H1 (cell line): ENCODE results near the gene PCCA. TPM values are rescaled to one million over a fixed set of nuclear protein-coding genes. Genes with fewer than 3 reads are reported as not detected.

Source experiments
- CTCF ChIA-PET: fragments of 300-600 bp; sonication (Branson Sonifier 250); formaldehyde crosslinking; loops from one replicate; lab custom pipeline; 2021; ENCODE audit not compliant: partially characterized antibody; lab: Charles Lee
- POLR2A ChIA-PET: fragments of 300-600 bp; sonication (Branson Sonifier 250); formaldehyde crosslinking; loops from one replicate; lab custom pipeline; 2021; ENCODE audit warnings: inconsistent platforms; ENCODE audit not compliant: partially characterized antibody; lab: Charles Lee
- DNase-seq, 2 experiments: peaks; one replicate each; pipeline versions ENCODE4 v3.0.0 to v3.0.0-alpha.2; 2010 to 2022; ENCODE audit warnings: low spot score in 2 of 2, low read depth in 1 of 2, mixed read lengths in 1 of 2
- FAIRE-seq: peaks from 2 replicates; lab custom pipeline; 2011; peaks lifted over from hg19 to GRCh38; lab: Jason Lieb, UNC
- H2AFZ ChIP-seq: 2 replicates; pipeline ENCODE4 v1.8.1; 2012; ENCODE audit warnings: low read length, inconsistent platforms
- H2AK5ac ChIP-seq: 2 replicates; pipeline ENCODE4 v1.6.1; 2013; ENCODE audit warnings: low read depth, low read length
- H2BK120ac ChIP-seq: replicated peaks from 2 replicates; pipeline ENCODE3; 2013; ENCODE audit warnings: low read depth, low read length, inconsistent platforms
- H2BK12ac ChIP-seq: 2 replicates; pipeline ENCODE4 v1.6.1; 2013; ENCODE audit warnings: low read depth, low read length
- H2BK15ac ChIP-seq: 2 replicates; pipeline ENCODE4 v1.6.1; 2013; ENCODE audit warnings: low read length
- H2BK20ac ChIP-seq: 2 replicates; pipeline ENCODE4 v1.6.1; 2013; ENCODE audit warnings: low read length
- H2BK5ac ChIP-seq: 2 replicates; pipeline ENCODE4 v1.6.1; 2013; ENCODE audit warnings: low read depth, low read length
- H3K14ac ChIP-seq: 2 replicates; pipeline ENCODE4 v1.6.1; 2013; ENCODE audit warnings: inconsistent platforms; ENCODE audit not compliant: insufficient read length
- H3K18ac ChIP-seq: 2 replicates; pipeline ENCODE4 v1.6.1; 2013; ENCODE audit warnings: low read length; ENCODE audit errors: extremely low read depth
- H3K23ac ChIP-seq: 2 replicates; pipeline ENCODE4 v1.6.1; 2013; ENCODE audit warnings: inconsistent platforms; ENCODE audit not compliant: insufficient read length
- H3K23me2 ChIP-seq: 2 replicates; pipeline ENCODE4 v1.6.1; 2013; ENCODE audit warnings: low read depth, low read length
- H3K27ac ChIP-seq: 2 replicates; pipeline ENCODE4 v1.6.1; 2011; ENCODE audit warnings: low read depth, low read length, inconsistent platforms
- H3K27me3 ChIP-seq, 4 experiments: replicated peaks in 1 of 4; 1 replicate in 1 of 4; 2 replicates in 3 of 4; pipeline versions ENCODE4 v1.6.1 to v1.8.1; 2011 to 2013; ENCODE audit warnings: low read length in 3 of 4, mild to moderate bottlenecking in 3 of 4, inconsistent platforms in 2 of 4, mixed read lengths in 2 of 4, moderate library complexity in 1 of 4; ENCODE audit not compliant: control insufficient read depth in 3 of 4, insufficient read depth in 3 of 4; ENCODE audit errors: extremely low read depth in 1 of 4
- H3K36me3 ChIP-seq, 4 experiments: 2 replicates each; pipeline versions ENCODE4 v1.6.1 to v1.8.1; 2011 to 2013; ENCODE audit warnings: mild to moderate bottlenecking in 4 of 4, low read length in 3 of 4, moderate library complexity in 2 of 4, control low read depth in 1 of 4, inconsistent platforms in 1 of 4; ENCODE audit not compliant: insufficient read depth in 4 of 4, control insufficient read depth in 2 of 4
- H3K4ac ChIP-seq: replicated peaks from 2 replicates; pipeline ENCODE3; 2013; ENCODE audit warnings: low read length, low read depth, mixed read lengths, inconsistent platforms; ENCODE audit not compliant: insufficient read length
- H3K4me1 ChIP-seq, 4 experiments: replicated peaks in 1 of 4; 1 replicate in 1 of 4; 2 replicates in 3 of 4; pipeline versions ENCODE4 v1.6.1 to v1.8.1; 2011 to 2013; ENCODE audit warnings: low read length in 3 of 4, inconsistent platforms in 2 of 4, mixed read lengths in 1 of 4; ENCODE audit not compliant: insufficient read depth in 4 of 4, control insufficient read depth in 3 of 4
- H3K4me2 ChIP-seq, 2 experiments: 2 replicates each; pipeline versions ENCODE4 v1.6.1 to v1.8.1; 2011 to 2013; ENCODE audit warnings: low read depth in 2 of 2, low read length in 2 of 2, control low read depth in 1 of 2, inconsistent platforms in 1 of 2, mild to moderate bottlenecking in 1 of 2; ENCODE audit not compliant: insufficient read depth in 1 of 2
- H3K4me3 ChIP-seq, 4 experiments: fragments of 200-600, 300-600 bp in 1 of 4; sonication (generic), shearing (Covaris generic), sonication (Bioruptor Twin) in 1 of 4; 2 replicates each; pipeline versions ENCODE4 v1.5.1 to v1.8.1; 2011 to 2016; ENCODE audit warnings: low read length in 4 of 4, low read depth in 3 of 4, control low read depth in 2 of 4, inconsistent platforms in 2 of 4, mild to moderate bottlenecking in 2 of 4, mixed read lengths in 1 of 4, moderate library complexity in 1 of 4; ENCODE audit not compliant: insufficient read depth in 2 of 4; ENCODE audit errors: extremely low read depth in 1 of 4
- H3K56ac ChIP-seq: replicated peaks from 2 replicates; pipeline ENCODE3; 2013; ENCODE audit warnings: low read depth, mild to moderate bottlenecking, mixed read lengths, low read length, inconsistent platforms; ENCODE audit not compliant: insufficient read length
- H3K79me1 ChIP-seq: 2 replicates; pipeline ENCODE4 v1.6.1; 2013; ENCODE audit warnings: low read depth, low read length, control low read depth
- H3K79me2 ChIP-seq, 2 experiments: 2 replicates each; pipeline versions ENCODE4 v1.6.1 to v1.8.1; 2012 to 2013; ENCODE audit warnings: low read length in 2 of 2, mild to moderate bottlenecking in 2 of 2, inconsistent platforms in 1 of 2; ENCODE audit not compliant: insufficient read depth in 2 of 2, control insufficient read depth in 1 of 2
- H3K9ac ChIP-seq, 4 experiments: replicated peaks in 1 of 4; 1 replicate in 1 of 4; 2 replicates in 3 of 4; pipeline versions ENCODE4 v1.6.1 to v1.8.1; 2011 to 2013; ENCODE audit warnings: low read depth in 3 of 4, low read length in 3 of 4, control low read depth in 2 of 4, mild to moderate bottlenecking in 2 of 4, moderate library complexity in 2 of 4, inconsistent platforms in 1 of 4; ENCODE audit errors: extremely low read depth in 1 of 4
- H3K9me3 ChIP-seq, 2 experiments: 2 replicates each; pipeline versions ENCODE4 v1.6.1 to v1.8.1; 2012 to 2013; ENCODE audit warnings: mild to moderate bottlenecking in 2 of 2, moderate library complexity in 2 of 2, control low read depth in 1 of 2, inconsistent platforms in 1 of 2, low read depth in 1 of 2, low read length in 1 of 2, mixed read lengths in 1 of 2; ENCODE audit not compliant: insufficient read depth in 2 of 2
- H4K20me1 ChIP-seq, 2 experiments: replicated peaks in 1 of 2; 2 replicates each; pipeline versions ENCODE3 to v1.8.1; 2011 to 2013; ENCODE audit warnings: inconsistent platforms in 2 of 2, low read length in 2 of 2, mild to moderate bottlenecking in 1 of 2; ENCODE audit not compliant: insufficient read depth in 2 of 2, control insufficient read depth in 1 of 2
- H4K5ac ChIP-seq: 2 replicates; pipeline ENCODE4 v1.6.1; 2013; ENCODE audit warnings: low read length, low read depth, mixed read lengths, inconsistent platforms; ENCODE audit not compliant: insufficient read length
- H4K8ac ChIP-seq: 2 replicates; pipeline ENCODE4 v1.8.0; 2013; ENCODE audit warnings: mild to moderate bottlenecking, moderate library complexity, low read length, inconsistent platforms; ENCODE audit not compliant: insufficient read depth; ENCODE audit errors: extremely low read depth
- H4K91ac ChIP-seq: replicated peaks from 2 replicates; pipeline ENCODE3; 2013; ENCODE audit warnings: low read length, mixed read lengths, inconsistent platforms; ENCODE audit not compliant: insufficient read length
- CBX5 ChIP-seq: fragments of 300-800, 300-1000 bp; sonication (generic); IDR thresholded peaks from 2 replicates; pipeline ENCODE4 v1.7.1; 2016; ENCODE audit warnings: antibody characterized with exemption, low read length, low read depth
- E2F6 ChIP-seq: IDR thresholded peaks from 2 replicates; pipeline ENCODE4 v1.6.1; 2012; ENCODE audit warnings: inconsistent platforms
- GABPA ChIP-seq: IDR thresholded peaks from 2 replicates; pipeline ENCODE4 v1.6.1; 2011; ENCODE audit warnings: mild to moderate bottlenecking, low read length, moderate library complexity, borderline replicate concordance; ENCODE audit not compliant: insufficient read depth
- KDM4A ChIP-seq: IDR thresholded peaks from one replicate; pipeline ENCODE4 v1.7.1; 2012; ENCODE audit warnings: low read depth, mild to moderate bottlenecking, moderate library complexity, low read length, inconsistent platforms; ENCODE audit not compliant: severe bottlenecking
- TAF1 ChIP-seq: IDR thresholded peaks from 2 replicates; pipeline ENCODE4 v1.6.1; 2011; ENCODE audit warnings: mild to moderate bottlenecking, low read depth, low read length
- whole genome bisulfite sequencing, 2 experiments: shearing (Covaris generic) in 1 of 2; methylation state at CpG; one replicate each; pipeline versions ENCODE4 v1.1.6 to v1.1.7; 2013 to 2015; ENCODE audit warnings: low lambda C conversion rate in 2 of 2, mixed read lengths in 2 of 2, inconsistent platforms in 1 of 2, low coverage in 1 of 2, missing lambda C conversion rate in 1 of 2; ENCODE audit not compliant: insufficient replicate concordance in 2 of 2, insufficient coverage in 1 of 2, insufficient read length in 1 of 2; ENCODE audit errors: extremely low coverage in 1 of 2, missing lambda C conversion rate in 1 of 2; 5-methylcytosine and 5-hydroxymethylcytosine counted together
- polyA plus RNA-seq, 7 experiments: library from polyadenylated mRNA; depleted of rRNA in 3 of 7; stranded (reverse) in 5 of 7; unstranded in 2 of 7; fragments of >200 nt in 5 of 7; fragments of 200-250 nt in 2 of 7; gene quantifications; 1 replicate in 5 of 7; 2 replicates in 1 of 7; 4 replicates in 1 of 7; pipeline versions ENCODE4 v1.2.1 to v1.2.3, GENCODE V29; 2011 to 2013; ENCODE audit warnings: missing spikeins in 2 of 7, mixed read lengths in 2 of 7
- total RNA-seq: library from RNA; stranded (reverse); fragmentation: NEBNext Ultra II Directional; extraction: Animal tissue kit (Norgen Biotek cat#: 25700); gene quantifications from 2 replicates; pipeline ENCODE4 v1.2.1, GENCODE V29; 2021

The PCCA gene
- total and polyA plus RNA-seq, 2 of the 8 experiments (the other 6 are each of a cell fraction or from before 2014, with no cell fraction given), result 18.4 to 49.8 TPM

GRCh38 chr13:100428986-100429385 lies 340.1 kb downstream of the PCCA start:
- no peak overlapping the region; the same call in 1 of the 2 replicates for H3K27ac ChIP-seq
- DNase-seq (no peak), FAIRE-seq (no peak)
- H3K79me2 ChIP-seq, result no peaks in the 10 kb centered on the region
- no peak overlapping the region for H4K5ac ChIP-seq
- no peak overlapping the region for H3K4me3 ChIP-seq
- H3K18ac ChIP-seq, result no peak overlapping the region
- TF ChIP-seq CBX5 (no peak), GABPA (no peak), TAF1 (no peak), E2F6 (no peak), KDM4A (no peak)
- H3K23ac ChIP-seq, result no peak overlapping the region
- no peaks in the 10 kb centered on the region for H3K23me2 ChIP-seq
- H3K9me3 ChIP-seq, result no peaks in the 10 kb centered on the region
- no peaks in the 10 kb centered on the region for H4K20me1 ChIP-seq
- no peak overlapping the region for H2BK120ac ChIP-seq
- no peaks in the 10 kb centered on the region for H3K36me3 ChIP-seq
- no peaks in the 10 kb centered on the region; a peak in 1 of 7 replicates for H3K4me1 ChIP-seq
- no peak overlapping the region; the same call in 1 of the 2 replicates for H2BK5ac ChIP-seq
- no peak overlapping the region for H2BK20ac ChIP-seq
- no peak overlapping the region for H3K9ac ChIP-seq
- no peak overlapping the region for H3K56ac ChIP-seq
- ChIA-PET CTCF (interaction anchor here (1.4 to 2.2 kb wide), 2 partner anchors 12 to 85 kb away, joined by 3 to 7 read pairs; no protein-coding TSS in a partner anchor), POLR2A (interaction anchor here (1.4 kb wide), 1 partner anchor 23 kb away, joined by 3 read pairs; no protein-coding TSS in a partner anchor)
- H4K91ac ChIP-seq, result no peak overlapping the region
- no peak overlapping the region for H2AK5ac ChIP-seq
- no peak overlapping the region for H2AFZ ChIP-seq
- 90% methylated on average over 3 of the region's 3 CpGs; no CpG with 5 or more reads in 1 of the 2 experiments for WGBS, 2 experiments
- no peak overlapping the region for H2BK12ac ChIP-seq
- H4K8ac ChIP-seq, result no peak overlapping the region
- no peaks in the 10 kb centered on the region for H3K79me1 ChIP-seq
- no peak overlapping the region for H2BK15ac ChIP-seq
- no peak overlapping the region for H3K4me2 ChIP-seq
- H3K27me3 ChIP-seq, result no peaks in the 10 kb centered on the region
- no peak overlapping the region for H3K14ac ChIP-seq
- H3K4ac ChIP-seq, result no peak overlapping the region
